ENCODE results near the gene ACVR1.

The ACVR1 gene

GRCh38 chr2:157838442-157839161, 37.5 kb downstream of the ACVR1 start:
- Histone ChIP-seq H3K4me3 (ENCODE audit: low read depth, low read length) (no peak overlapping the region), H3K27me3 (replicated peaks) (no peaks in the 10 kb centered on the region), H3K27ac (peak overlapping the region; percentile 79), H3K36me3 (replicated peaks) (no peaks in the 10 kb centered on the region)
- TF ChIP-seq CTCF (IDR thresholded peaks at IDR 0.05; ENCODE audit: low read depth, low read length, missing control alignments) = no peak
- peak; percentile 79 for DNase-seq
- in situ Hi-C loops (cut with HindIII; ENCODE audit: low pct_ligation_motif_present, low sequenced_read_pairs) = no loop called here

GRCh38 chr2:157837851-157838441, 38.2 kb downstream of the ACVR1 start:
- in situ Hi-C loops (cut with HindIII; ENCODE audit: low pct_ligation_motif_present, low sequenced_read_pairs) = no loop called here
- peak overlapping the region; percentile 29 for H3K4me3 ChIP-seq (ENCODE audit: low read depth, low read length)
- TF ChIP-seq CTCF (IDR thresholded peaks at IDR 0.05; ENCODE audit: low read depth, low read length, missing control alignments) = no peak
- no peak for DNase-seq
- no peaks in the 10 kb centered on the region for H3K36me3 ChIP-seq (replicated peaks)
- H3K27ac ChIP-seq = peak overlapping the region; percentile 79
- no peaks in the 10 kb centered on the region for H3K27me3 ChIP-seq (replicated peaks)

GRCh38 chr2:157836531-157836930, 39.6 kb downstream of the ACVR1 start:
- Histone ChIP-seq H3K27ac (no peak overlapping the region), H3K36me3 (replicated peaks) (no peaks in the 10 kb centered on the region), H3K27me3 (replicated peaks) (no peaks in the 10 kb centered on the region), H3K4me3 (ENCODE audit: low read depth, low read length) (no peak overlapping the region)
- TF ChIP-seq CTCF (IDR thresholded peaks at IDR 0.05; ENCODE audit: low read depth, low read length, missing control alignments) = no peak
- in situ Hi-C loops (cut with HindIII; ENCODE audit: low pct_ligation_motif_present, low sequenced_read_pairs) = no loop called here
- no peak for DNase-seq

- no peaks in the 10 kb centered on the region for H3K36me3 ChIP-seq (replicated peaks)
- in situ Hi-C loops (cut with HindIII; ENCODE audit: low pct_ligation_motif_present, low sequenced_read_pairs) = no loop called here
- no peak overlapping the region for H3K4me3 ChIP-seq (ENCODE audit: low read depth, low read length)
- H3K27me3 ChIP-seq (replicated peaks) = no peaks in the 10 kb centered on the region
- DNase-seq = no peak
- H3K27ac ChIP-seq = no peak overlapping the region
- no peak for TF ChIP-seq CTCF (IDR thresholded peaks at IDR 0.05; ENCODE audit: low read depth, low read length, missing control alignments)
Measured at GRCh38 chr2:157835425-157835824, 40.7 kb downstream of the ACVR1 start.

- no peak for DNase-seq
- in situ Hi-C loops (cut with HindIII; ENCODE audit: low pct_ligation_motif_present, low sequenced_read_pairs) = no loop called here
- H3K27me3 ChIP-seq (replicated peaks) = no peaks in the 10 kb centered on the region
- H3K36me3 ChIP-seq (replicated peaks) = no peaks in the 10 kb centered on the region
- no peak overlapping the region for H3K27ac ChIP-seq
- TF ChIP-seq CTCF (IDR thresholded peaks at IDR 0.05; ENCODE audit: low read depth, low read length, missing control alignments) = no peak
- no peak overlapping the region for H3K4me3 ChIP-seq (ENCODE audit: low read depth, low read length)
Measured at GRCh38 chr2:157835006-157835405, 41.1 kb downstream of the ACVR1 start.
